Measurements from ENCODE around the gene FCMR. TPM values are rescaled to one million over a fixed set of nuclear protein-coding genes. Genes with fewer than 3 reads are reported as not detected.

Gene FCMR
- total RNA-seq, 4 donors from 2014 or later = 0.88 to 4.2 (median 1.00) TPM; not detected in 1

GRCh38 chr1:206867239-206867638, 54.5 kb downstream of the FCMR start:
- intact Hi-C loops (cut with DNase I) = no loop called here
- whole genome bisulfite sequencing, 2 donors = 33 to 44% methylated on average over 1 of the region's 1 CpG
- no peak for DNase-seq
- Histone ChIP-seq H3K27me3 (peaks cover 0 to 6% (median 0%) of the 10 kb centered on the region in 4 donors), H3K4me1 (peaks cover 0 to 11% (median 6%) of the 10 kb centered on the region in 3 donors), H3K36me3 (no peaks in the 10 kb centered on the region), H3K4me3 (no peak overlapping the region), H3K9me3 (no peaks in the 10 kb centered on the region), H3K27ac (no peak overlapping the region)
- TF ChIP-seq CTCF (IDR thresholded peaks at IDR 0.05) = no peak
- no peak for TF ChIP-seq POLR2A (IDR thresholded peaks at IDR 0.05)

- TF ChIP-seq POLR2A (IDR thresholded peaks at IDR 0.05) (no peak), CTCF (IDR thresholded peaks at IDR 0.05) (no peak)
- WGBS, 2 donors = 37 to 44% methylated on average over 2 of the region's 2 CpGs
- Histone ChIP-seq H3K36me3 (no peaks in the 10 kb centered on the region), H3K4me3 (no peak overlapping the region), H3K27ac (no peak overlapping the region), H3K27me3 (peaks cover 0 to 16% (median 0%) of the 10 kb centered on the region in 4 donors), H3K9me3 (no peaks in the 10 kb centered on the region), H3K4me1 (peaks cover 0 to 11% (median 6%) of the 10 kb centered on the region in 3 donors)
- DNase-seq = no peak
- intact Hi-C loops (cut with DNase I) = no loop called here
Observed at GRCh38 chr1:206866062-206866461, 55.7 kb downstream of the FCMR start.

GRCh38 chr1:206864939-206865671, 56.6 kb downstream of the FCMR start, which contains the start of gene IL20:
TSS of gene IL20 (plus strand) at chr1:206865623. CDS start at chr1:206865853, 230 bp downstream.
- Histone ChIP-seq H3K36me3 (no peaks in the 10 kb centered on the region), H3K4me3 (no peak within 1 kb of the TSS), H3K27ac (peak within 1 kb of the TSS in 1 of 4 donors; percentile 22), H3K9me3 (no peaks in the 10 kb centered on the region), H3K27me3 (peaks cover 0 to 23% (median 0%) of the 10 kb centered on the region in 4 donors), H3K4me1 (peaks cover 0 to 11% (median 6%) of the 10 kb centered on the region in 3 donors)
- peak; percentile 66 to 95 (median 86) for TF ChIP-seq CTCF (IDR thresholded peaks at IDR 0.05)
- no peak for TF ChIP-seq POLR2A (IDR thresholded peaks at IDR 0.05)
- 28 to 37% methylated on average over 14 to 19 of the region's 19 CpGs for WGBS, 2 donors
- intact Hi-C loops (cut with DNase I) = no loop called here
- peak; percentile 27 for DNase-seq

GRCh38 chr1:206863266-206863665, 58.5 kb downstream of the FCMR start:
- intact Hi-C loops (cut with DNase I) = no loop called here
- peaks cover 0 to 22% (median 6%) of the 10 kb centered on the region in 3 donors for H3K4me1 ChIP-seq
- H3K27ac ChIP-seq = no peak overlapping the region
- no peak overlapping the region for H3K4me3 ChIP-seq
- 20 to 36% methylated on average over 1 of the region's 1 CpG for WGBS, 2 donors
- TF ChIP-seq POLR2A (IDR thresholded peaks at IDR 0.05) (no peak), CTCF (IDR thresholded peaks at IDR 0.05) (no peak)
- H3K9me3 ChIP-seq = no peaks in the 10 kb centered on the region
- no peaks in the 10 kb centered on the region for H3K36me3 ChIP-seq
- DNase-seq = no peak
- H3K27me3 ChIP-seq = peaks cover 0 to 33% (median 0%) of the 10 kb centered on the region in 4 donors

- Histone ChIP-seq H3K27me3 (peaks cover 0 to 33% (median 0%) of the 10 kb centered on the region in 4 donors), H3K36me3 (no peaks in the 10 kb centered on the region), H3K4me1 (peaks cover 0 to 15% (median under 1%) of the 10 kb centered on the region in 3 donors), H3K27ac (no peak overlapping the region), H3K9me3 (no peaks in the 10 kb centered on the region), H3K4me3 (no peak overlapping the region)
- intact Hi-C loops (cut with DNase I) = no loop called here
- no peak for DNase-seq
- 85 to 86% methylated on average over 4 of the region's 4 CpGs for WGBS, 2 donors
- TF ChIP-seq POLR2A (IDR thresholded peaks at IDR 0.05) = no peak
- no peak for TF ChIP-seq CTCF (IDR thresholded peaks at IDR 0.05)
Observed at GRCh38 chr1:206860165-206860564, 61.6 kb downstream of the FCMR start.
